ENCODE results near the gene ZMIZ1. TPM values are rescaled to one million over a fixed set of nuclear protein-coding genes. Genes with fewer than 3 reads are reported as not detected.

The ZMIZ1 gene
- total RNA-seq, 2 donors from 2014 or later = 27.2 to 42.2 TPM

- H3K27me3 ChIP-seq = no peaks in the 10 kb centered on the region
- DNase-seq = peak in 3 of 4 donors; percentile 40 to 59 (median 49)
- no peaks in the 10 kb centered on the region for H3K36me3 ChIP-seq (replicated peaks in 1 of 2; ENCODE audit: insufficient read depth in 1 of 2, low read depth in 2 of 2)
- ATAC-seq = no peak
- WGBS, 2 donors = 57 to 67% methylated on average over 7 of the region's 7 CpGs
- peaks cover 95% of the 10 kb centered on the region for H3K4me1 ChIP-seq
- H3K4me3 ChIP-seq = no peak overlapping the region
- TF ChIP-seq CTCF (IDR thresholded peaks at IDR 0.05) (peak in 1 of 7 experiments; percentile 7), POLR2A (IDR thresholded peaks at IDR 0.05) (no peak)
- intact Hi-C loops (cut with DNase I) = no loop called here
- H3K9me3 ChIP-seq = no peaks in the 10 kb centered on the region
- H3K27ac ChIP-seq = peak overlapping the region in 3 of 4 donors; percentile 36 to 46 (median 37)
Measured at GRCh38 chr10:79102498-79102874, 33.7 kb downstream of the ZMIZ1 start.

GRCh38 chr10:79103129-79103528 is 34.4 kb downstream of the ZMIZ1 start:
- DNase-seq = no peak
- 76 to 88% methylated on average over 13 of the region's 13 CpGs for WGBS, 2 donors
- no peaks in the 10 kb centered on the region for H3K36me3 ChIP-seq (replicated peaks in 1 of 2; ENCODE audit: insufficient read depth in 1 of 2, low read depth in 2 of 2)
- no peak overlapping the region for H3K4me3 ChIP-seq
- H3K27me3 ChIP-seq = no peaks in the 10 kb centered on the region
- H3K27ac ChIP-seq = peak overlapping the region in 2 of 4 donors; percentile 37 to 46
- TF ChIP-seq POLR2A (IDR thresholded peaks at IDR 0.05) (no peak), CTCF (IDR thresholded peaks at IDR 0.05) (no peak)
- intact Hi-C loops (cut with DNase I) = no loop called here
- peaks cover 95% of the 10 kb centered on the region for H3K4me1 ChIP-seq
- no peaks in the 10 kb centered on the region for H3K9me3 ChIP-seq
- ATAC-seq = no peak

GRCh38 chr10:79103585-79103984 is 34.8 kb downstream of the ZMIZ1 start:
- ATAC-seq (no peak), DNase-seq (no peak)
- H3K36me3 ChIP-seq (replicated peaks in 1 of 2; ENCODE audit: insufficient read depth in 1 of 2, low read depth in 2 of 2) = no peaks in the 10 kb centered on the region
- H3K4me3 ChIP-seq = no peak overlapping the region
- intact Hi-C loops (cut with DNase I) = no loop called here
- no peaks in the 10 kb centered on the region for H3K9me3 ChIP-seq
- peaks cover 94% of the 10 kb centered on the region for H3K4me1 ChIP-seq
- 33 to 50% methylated on average over 1 to 7 of the region's 8 CpGs for WGBS, 2 donors
- peak overlapping the region in 2 of 4 donors; percentile 37 to 46 for H3K27ac ChIP-seq
- no peaks in the 10 kb centered on the region for H3K27me3 ChIP-seq
- TF ChIP-seq CTCF (IDR thresholded peaks at IDR 0.05) (no peak), POLR2A (IDR thresholded peaks at IDR 0.05) (no peak)

- peak overlapping the region in 3 of 4 donors; percentile 37 to 46 (median 45) for H3K27ac ChIP-seq
- 31 to 38% methylated on average over 11 of the region's 11 CpGs for WGBS, 2 donors
- no peak for TF ChIP-seq POLR2A (IDR thresholded peaks at IDR 0.05)
- TF ChIP-seq CTCF (IDR thresholded peaks at IDR 0.05) = peak in 4 of 7 experiments; percentile 23 to 40 (median 33)
- DNase-seq (no peak), ATAC-seq (no peak)
- no peaks in the 10 kb centered on the region for H3K9me3 ChIP-seq
- H3K27me3 ChIP-seq = no peaks in the 10 kb centered on the region
- H3K4me1 ChIP-seq = peaks cover 79% of the 10 kb centered on the region
- intact Hi-C loops (cut with DNase I) = no loop called here
- H3K36me3 ChIP-seq (replicated peaks in 1 of 2; ENCODE audit: insufficient read depth in 1 of 2, low read depth in 2 of 2) = no peaks in the 10 kb centered on the region
- H3K4me3 ChIP-seq = no peak overlapping the region
Measured at GRCh38 chr10:79105150-79105739, 36.5 kb downstream of the ZMIZ1 start.

- ATAC-seq (no peak), DNase-seq (no peak)
- Histone ChIP-seq H3K9me3 (no peaks in the 10 kb centered on the region), H3K27me3 (no peaks in the 10 kb centered on the region), H3K4me3 (no peak overlapping the region), H3K36me3 (replicated peaks in 1 of 2; ENCODE audit: insufficient read depth in 1 of 2, low read depth in 2 of 2) (no peaks in the 10 kb centered on the region), H3K27ac (peak overlapping the region in 1 of 4 donors; percentile 46), H3K4me1 (peaks cover 79% of the 10 kb centered on the region)
- intact Hi-C loops (cut with DNase I) = no loop called here
- TF ChIP-seq CTCF (IDR thresholded peaks at IDR 0.05) = no peak
- 59 to 70% methylated on average over 6 of the region's 6 CpGs for WGBS, 2 donors
Measured at GRCh38 chr10:79105818-79106217, 37.1 kb downstream of the ZMIZ1 start.

Data from body of pancreas (tissue), 4 donors.